Muscle of leg (tissue), 11 donors: ENCODE measurements around the gene FAM76A. TPM values are rescaled to one million over a fixed set of nuclear protein-coding genes. Genes with fewer than 3 reads are reported as not detected.

Experiments used
- DNase-seq: peaks from one replicate; pipeline ENCODE4 v3.0.0; 2013
- H3K27ac ChIP-seq: one replicate; pipeline ENCODE4 v1.5.1; 2013; ENCODE audit warnings: mild to moderate bottlenecking, low read length, control low read depth
- H3K27me3 ChIP-seq: one replicate; pipeline ENCODE4 v1.6.1; 2013; ENCODE audit warnings: low read length; ENCODE audit not compliant: control insufficient read depth, insufficient read depth
- H3K36me3 ChIP-seq: one replicate; pipeline ENCODE4 v1.6.1; 2013; ENCODE audit warnings: low read length; ENCODE audit not compliant: control insufficient read depth, insufficient read depth
- H3K4me1 ChIP-seq: one replicate; pipeline ENCODE4 v1.6.1; 2013; ENCODE audit warnings: low read length; ENCODE audit not compliant: control insufficient read depth, insufficient read depth
- H3K4me3 ChIP-seq: one replicate; pipeline ENCODE4 v1.5.1; 2013; ENCODE audit warnings: low read length, control low read depth
- H3K9me3 ChIP-seq: replicated peaks from 2 replicates; pipeline ENCODE4 v1.6.1; 2013; ENCODE audit warnings: low read depth, low read length; ENCODE audit not compliant: control insufficient read depth
- WGBS: methylation state at CpG from one replicate; pipeline ENCODE4 v1.1.5; 2013; ENCODE audit warnings: missing lambda C conversion rate; ENCODE audit not compliant: insufficient coverage; 5-methylcytosine and 5-hydroxymethylcytosine counted together
- polyA plus RNA-seq, 8 donors: library from polyadenylated mRNA; unstranded; fragments of 120-200 nt; gene quantifications; one replicate each; pipeline versions ENCODE4 v1.2.1 to v1.2.3, GENCODE V29; 2013; ENCODE audit warnings: inconsistent platforms in 1 of 8, low replicate concordance in 1 of 8; ENCODE audit not compliant: insufficient read length in 8 of 8, insufficient read depth in 1 of 8
- total RNA-seq: library from RNA; stranded (reverse); fragments of 120-200 nt; gene quantifications from one replicate; pipeline ENCODE4 v1.2.4, GENCODE V29; 2013

FAM76A gene
- total and polyA plus RNA-seq, 9 donors = 12.9 to 26.6 (median 18.0) TPM

- no peak for DNase-seq
- no peaks in the 10 kb centered on the region for H3K9me3 ChIP-seq
- no peaks in the 10 kb centered on the region for H3K36me3 ChIP-seq
- no peak overlapping the region for H3K27ac ChIP-seq
- 73% methylated on average over 5 of the region's 5 CpGs for WGBS
- H3K4me1 ChIP-seq = no peaks in the 10 kb centered on the region
- H3K4me3 ChIP-seq = no peak overlapping the region
- peaks cover 4% of the 10 kb centered on the region for H3K27me3 ChIP-seq
Measured at GRCh38 chr1:27719286-27720251, 6.2 kb upstream of the FAM76A start.

- Histone ChIP-seq H3K4me3 (peak overlapping the region; percentile 61), H3K27ac (peak overlapping the region; percentile 100), H3K4me1 (peaks cover 12% of the 10 kb centered on the region), H3K27me3 (no peaks in the 10 kb centered on the region), H3K36me3 (peaks cover 9% of the 10 kb centered on the region), H3K9me3 (no peaks in the 10 kb centered on the region)
- 34% methylated on average over 6 of the region's 9 CpGs for WGBS
- peak; percentile 74 for DNase-seq
Measured at GRCh38 chr1:27724961-27725373, 794 bp upstream of the FAM76A start.

GRCh38 chr1:27726173-27727044, 648 bp downstream of the FAM76A start:
- Histone ChIP-seq H3K9me3 (no peaks in the 10 kb centered on the region), H3K4me3 (peak overlapping the region; percentile 83), H3K4me1 (peaks cover 12% of the 10 kb centered on the region), H3K27ac (peak overlapping the region; percentile 89), H3K36me3 (peaks cover 9% of the 10 kb centered on the region), H3K27me3 (no peaks in the 10 kb centered on the region)
- DNase-seq = peak; percentile 69
- WGBS = under 1% methylated on average over 44 of the region's 46 CpGs

- DNase-seq = peak; percentile 17
Measured at GRCh38 chr1:27727126-27727525, 1.4 kb downstream of the FAM76A start.

DNA sequence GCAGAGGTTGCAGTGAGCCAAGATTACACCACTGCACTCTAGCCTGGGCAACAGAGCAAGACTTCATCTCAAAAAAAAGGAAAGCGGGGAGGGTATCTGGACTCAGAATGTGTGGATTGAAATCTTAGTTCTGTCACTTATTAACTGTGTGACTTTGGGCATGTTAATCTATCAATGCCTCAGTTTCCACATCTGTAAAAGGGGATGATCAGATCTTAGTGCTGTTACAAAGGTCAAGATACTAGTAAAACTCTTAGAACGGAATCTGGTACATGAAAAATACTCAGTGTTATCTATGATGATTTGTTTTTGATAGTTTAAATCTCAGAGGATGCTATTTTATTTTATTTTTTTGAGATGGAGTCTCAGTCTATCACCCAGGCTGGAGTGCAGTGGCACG, 10.5 kb downstream of the FAM76A start:
- H3K4me3 ChIP-seq = no peak overlapping the region
- no peaks in the 10 kb centered on the region for H3K9me3 ChIP-seq
- no peaks in the 10 kb centered on the region for H3K27me3 ChIP-seq
- DNase-seq = no peak
- H3K27ac ChIP-seq = no peak overlapping the region
- H3K36me3 ChIP-seq = peaks cover 49% of the 10 kb centered on the region
- no peaks in the 10 kb centered on the region for H3K4me1 ChIP-seq
- no CpG with 5 or more reads among the region's 3 CpGs for WGBS

More at GRCh38 chr1:27727126-27727525, 1.4 kb downstream of the FAM76A start:
- peaks cover 10% of the 10 kb centered on the region for H3K36me3 ChIP-seq
- no peak overlapping the region for H3K27ac ChIP-seq
- H3K4me3 ChIP-seq = peak overlapping the region; percentile 83
- peaks cover 12% of the 10 kb centered on the region for H3K4me1 ChIP-seq
- no peaks in the 10 kb centered on the region for H3K9me3 ChIP-seq
- no CpG with 5 or more reads among the region's 3 CpGs for WGBS
- no peaks in the 10 kb centered on the region for H3K27me3 ChIP-seq

- Histone ChIP-seq H3K4me1 (no peaks in the 10 kb centered on the region), H3K27me3 (no peaks in the 10 kb centered on the region), H3K9me3 (no peaks in the 10 kb centered on the region), H3K27ac (no peak overlapping the region), H3K4me3 (no peak overlapping the region), H3K36me3 (peaks cover 49% of the 10 kb centered on the region)
- no peak for DNase-seq
- WGBS = 100% methylated on average over 2 of the region's 6 CpGs
Measured at GRCh38 chr1:27741121-27741520, 15.4 kb downstream of the FAM76A start.

GRCh38 chr1:27744556-27744955, 18.8 kb downstream of the FAM76A start:
- H3K36me3 ChIP-seq = peaks cover 47% of the 10 kb centered on the region
- H3K4me1 ChIP-seq = no peaks in the 10 kb centered on the region
- no peaks in the 10 kb centered on the region for H3K27me3 ChIP-seq
- H3K9me3 ChIP-seq = no peaks in the 10 kb centered on the region
- DNase-seq = no peak
- WGBS = 100% methylated on average over 2 of the region's 5 CpGs
- no peak overlapping the region for H3K4me3 ChIP-seq
- H3K27ac ChIP-seq = no peak overlapping the region

GRCh38 chr1:27745466-27745865, 19.7 kb downstream of the FAM76A start:
- peaks cover 48% of the 10 kb centered on the region for H3K36me3 ChIP-seq
- no peak overlapping the region for H3K4me3 ChIP-seq
- WGBS = 91% methylated on average over 4 of the region's 4 CpGs
- H3K4me1 ChIP-seq = no peaks in the 10 kb centered on the region
- H3K27me3 ChIP-seq = no peaks in the 10 kb centered on the region
- H3K27ac ChIP-seq = no peak overlapping the region
- DNase-seq = no peak
- no peaks in the 10 kb centered on the region for H3K9me3 ChIP-seq

GRCh38 chr1:27752360-27752759, 26.6 kb downstream of the FAM76A start:
- Histone ChIP-seq H3K27ac (no peak overlapping the region), H3K36me3 (peaks cover 48% of the 10 kb centered on the region)
- WGBS = 90% methylated on average over 3 of the region's 3 CpGs

DNA sequence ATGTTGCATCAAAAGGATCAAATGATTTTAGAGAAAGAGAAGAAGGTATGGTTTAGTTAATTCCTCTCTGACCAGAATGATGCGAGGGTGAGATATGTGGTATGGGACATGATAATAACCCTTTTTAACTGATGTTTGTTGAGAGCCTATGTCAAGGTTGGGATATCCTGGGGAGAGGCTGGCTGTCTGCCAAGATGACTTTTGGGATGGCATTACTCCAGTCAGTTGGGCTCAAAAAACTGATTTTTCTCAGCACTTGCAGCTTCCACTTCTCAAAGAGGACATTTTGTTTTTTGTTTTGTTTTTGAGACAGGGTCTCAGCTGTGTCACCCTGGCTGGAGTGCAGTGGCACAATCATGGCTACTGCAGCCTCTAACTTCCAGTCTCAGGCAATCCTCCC, 29.5 kb downstream of the FAM76A start:
- Histone ChIP-seq H3K9me3 (no peaks in the 10 kb centered on the region), H3K27me3 (no peaks in the 10 kb centered on the region), H3K4me1 (no peaks in the 10 kb centered on the region), H3K36me3 (peaks cover 55% of the 10 kb centered on the region), H3K27ac (no peak overlapping the region), H3K4me3 (no peak overlapping the region)
- 100% methylated on average over 1 of the region's 1 CpG for WGBS
- DNase-seq = no peak

More at GRCh38 chr1:27752360-27752759, 26.6 kb downstream of the FAM76A start:
- H3K27me3 ChIP-seq = no peaks in the 10 kb centered on the region
- H3K4me3 ChIP-seq = no peak overlapping the region
- DNase-seq = no peak
- H3K4me1 ChIP-seq = no peaks in the 10 kb centered on the region
- H3K9me3 ChIP-seq = no peaks in the 10 kb centered on the region
